Heart right ventricle (tissue), 16 donors: ENCODE measurements around the gene CACNA1C. TPM values are rescaled to one million over a fixed set of nuclear protein-coding genes. Genes with fewer than 3 reads are reported as not detected.

Experiments used
- ATAC-seq, 8 donors: fragments of 200-7000 bp; cut with Tn5 transposase; one replicate each; pipeline ENCODE4 v1.9.1; 2020; ENCODE audit warnings: mild to moderate bottlenecking in 8 of 8, moderate library complexity in 8 of 8, moderate number of reproducible peaks in 1 of 8
- DNase-seq, 2 donors: peaks; one replicate each; pipeline ENCODE4 v3.0.0-alpha.2; 2020
- H3K27ac ChIP-seq, 10 donors: fragments of 200-600 bp; sonication (generic) in 2 of 10; one replicate each; pipeline versions ENCODE4 v1.5.0 to v1.8.0; 2020 to 2022; ENCODE audit warnings: mild to moderate bottlenecking in 3 of 10
- H3K27me3 ChIP-seq, 7 donors: fragments of 200-600 bp; one replicate each; pipeline ENCODE4 v1.8.0; 2021 to 2022; ENCODE audit warnings: mild to moderate bottlenecking in 2 of 7
- H3K36me3 ChIP-seq, 9 donors: fragments of 200-600 bp; sonication (generic) in 1 of 9; one replicate each; pipeline versions ENCODE4 v1.5.0 to v1.8.0; 2020 to 2022; ENCODE audit warnings: mild to moderate bottlenecking in 2 of 9
- H3K4me1 ChIP-seq, 9 donors: fragments of 200-600 bp; sonication (generic) in 1 of 9; one replicate each; pipeline versions ENCODE4 v1.5.0 to v1.8.0; 2020 to 2022; ENCODE audit warnings: mild to moderate bottlenecking in 4 of 9
- H3K4me3 ChIP-seq, 10 donors: fragments of 200-600 bp; sonication (generic) in 2 of 10; one replicate each; pipeline versions ENCODE4 v1.5.0 to v1.8.0; 2020 to 2022; ENCODE audit warnings: mild to moderate bottlenecking in 7 of 10, moderate library complexity in 2 of 10
- H3K9me3 ChIP-seq, 11 donors: fragments of 200-600 bp in 10 of 11; sonication (generic) in 2 of 11; one replicate each; pipeline versions ENCODE4 v1.5.0 to v1.8.0; 2013 to 2022; ENCODE audit warnings: mild to moderate bottlenecking in 2 of 11, control low read depth in 1 of 11, moderate library complexity in 1 of 11
- CTCF ChIP-seq, 9 donors: fragments of 200-600 bp; sonication (generic) in 2 of 9; IDR thresholded peaks; one replicate each; pipeline versions ENCODE4 v1.5.0 to v1.8.0; 2021 to 2022; ENCODE audit warnings: antibody characterized with exemption in 9 of 9, mild to moderate bottlenecking in 5 of 9, moderate library complexity in 1 of 9
- WGBS, 2 donors: extraction: QIAGEN DNeasy Blood & Tissue Kit; methylation state at CpG; one replicate each; pipeline ENCODE4 v1.1.7; 2013; ENCODE audit warnings: inconsistent platforms in 1 of 2; 5-methylcytosine and 5-hydroxymethylcytosine counted together
- intact Hi-C, 10 donors: fragments of 100-400 bp; cut with DNase I; formaldehyde crosslinking; loops; one replicate each; pipeline versions ENCODE4 v1.11.1 to v1.14.2; 2022
- polyA plus RNA-seq, 2 donors: library from polyadenylated mRNA; stranded (reverse); fragments of 200-250 nt; gene quantifications; one replicate each; pipeline ENCODE4 v1.2.3, GENCODE V29; 2013
- total RNA-seq, 10 donors: library from RNA; stranded (reverse); fragmentation: NEBNext Ultra II Directional in 3 of 10; extraction: Animal tissue kit (Norgen Biotek cat#: 25700) in 3 of 10; gene quantifications; one replicate each; pipeline versions ENCODE4 v1.2.1 to v1.2.4, GENCODE V29; 2021 to 2023
- donor health status: Arrhythmogenic right ventricular cardiomyopathy.
- donor health status: ischemic (EF 13 %, LVEDD 7.1; RV severe dilation, severe dysfunction).
- donor health status: healthy with polysubstance abuse.
- donor health status: DM: no; HTN: yes; CAD: no.
- donor health status: DM: no; HTN: no; CAD: no.
- donor health status: ischemic (EF 25% LVEDD 6.9; RV normal size, moderate dysfunction).
- donor health status: ischemic (EF 25% LVEDD 5.7; RV mildly dilated, moderate dysfunction).
- donor health status: healthy.
- donor health status: DM: yes; HTN: yes; CAD: no.
- donor health status: Ischemic cardiomyopathy.
- donor health status: ischemic (EF 35%, LVEDD 5.7; RV mildly dilated, moderate dysfunction).
- donor health status: nonischemic (EF 11% LVEDD 7.7; RV severe dilation, severe dysfunction).
- donor health status: DM: yes; HTN: yes; CAD: no.
- donor health status: PGD.
- donor health status: ischemic (EF 29% LVEDD 5.4; RV normal size, mild dysfunction).
- donor health status: nonischemic (EF 23%, LVEDD 6.1; RV moderate dilation, normal function).

CACNA1C gene
- total and polyA plus RNA-seq, 12 donors, result 19.1 to 222 (median 183) TPM

GRCh38 chr12:2743478-2743877 lies 690.7 kb downstream of the CACNA1C start:
- H3K36me3 ChIP-seq, result no peaks in the 10 kb centered on the region
- H3K4me3 ChIP-seq, result no peak overlapping the region
- ATAC-seq (no peak), DNase-seq (no peak)
- H3K27ac ChIP-seq, result no peak overlapping the region
- peaks cover 0 to 9% (median 0%) of the 10 kb centered on the region in 11 donors for H3K9me3 ChIP-seq
- intact Hi-C loops, result no loop called here
- peaks cover 0 to 4% (median 0%) of the 10 kb centered on the region in 9 donors for H3K4me1 ChIP-seq
- H3K27me3 ChIP-seq, result peaks cover 0 to 4% (median 0%) of the 10 kb centered on the region in 7 donors
- 87 to 92% methylated on average over 5 to 6 of the region's 6 CpGs for WGBS, 2 donors
- no peak for TF ChIP-seq CTCF (IDR thresholded peaks at IDR 0.05)

DNA sequence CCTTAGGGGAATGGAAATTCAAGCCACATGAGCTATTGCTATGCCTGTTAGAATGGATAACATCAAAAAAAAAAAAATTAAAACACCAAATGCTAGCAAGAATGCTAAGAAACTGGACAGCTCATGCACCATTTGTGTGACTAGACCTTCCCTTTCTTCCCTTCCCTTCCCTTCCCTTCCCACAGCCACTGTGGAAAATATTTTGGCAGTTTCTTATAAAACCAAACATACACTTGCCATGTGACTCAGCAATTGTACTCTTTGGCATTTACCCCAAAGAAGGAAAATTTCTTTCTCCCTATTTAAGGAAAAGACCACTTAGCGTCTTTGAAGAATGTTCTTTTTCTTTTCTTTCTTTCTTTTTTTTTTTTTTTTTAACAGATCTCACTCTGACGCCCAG lies 692.9 kb downstream of the CACNA1C start:
- Histone ChIP-seq H3K4me3 (no peak overlapping the region), H3K27me3 (peaks cover 0 to 14% (median 0%) of the 10 kb centered on the region in 7 donors), H3K4me1 (no peaks in the 10 kb centered on the region), H3K36me3 (no peaks in the 10 kb centered on the region), H3K9me3 (peaks cover 0 to 9% (median 0%) of the 10 kb centered on the region in 11 donors), H3K27ac (no peak overlapping the region)
- no peak for ATAC-seq
- no peak for TF ChIP-seq CTCF (IDR thresholded peaks at IDR 0.05)
- intact Hi-C loops, result no loop called here
- DNase-seq, result no peak
- WGBS, 2 donors, result 55 to 68% methylated on average over 2 of the region's 2 CpGs

Other genes with a start within 250 kb of the CACNA1C start
- gene LRTM2, start 232.4 kb upstream of the CACNA1C start, total RNA-seq, result not detected
- not detected for gene LRTM2, start 232.4 kb upstream of the CACNA1C start, polyA plus RNA-seq
- gene CACNA2D4, start 134.3 kb upstream of the CACNA1C start, total RNA-seq, result 1 to 10 TPM in 3 of 10 donors, under 1 TPM in 7; 0.19 to 6.2 (median 0.70) TPM
- 1 to 10 TPM; 1.4 to 1.7 TPM for gene CACNA2D4, start 134.3 kb upstream of the CACNA1C start, polyA plus RNA-seq
- 1 to 10 TPM; 1.1 to 4.1 (median 2.0) TPM for gene DCP1B, start 48.5 kb upstream of the CACNA1C start, total RNA-seq
- gene DCP1B, start 48.5 kb upstream of the CACNA1C start, polyA plus RNA-seq, result 1 to 10 TPM; 1.4 to 4.9 TPM